HG02571 (cell line): ENCODE results near the gene ZNF175.

Experiments
- ATAC-seq: cut with Tn5 transposase; IDR thresholded peaks from one replicate; pipeline ENCODE4 v1.9.1; 2021; ENCODE audit warnings: mild to moderate bottlenecking, moderate library complexity; ENCODE audit not compliant: unreplicated experiment

ZNF175 gene

GRCh38 chr19:51549533-51550324 lies 21.4 kb upstream of the ZNF175 start:
- ATAC-seq: no peak

- no peak for ATAC-seq
These were observed 20.0 kb upstream of the ZNF175 start for GRCh38 chr19:51550848-51551672.

GRCh38 chr19:51551673-51552432 lies 19.2 kb upstream of the ZNF175 start:
- ATAC-seq: no peak

GRCh38 chr19:51552608-51552995 lies 18.5 kb upstream of the ZNF175 start:
- no peak for ATAC-seq

- ATAC-seq: no peak
These were observed 17.9 kb upstream of the ZNF175 start for GRCh38 chr19:51552996-51553725.

- no peak for ATAC-seq
These were observed 11.8 kb upstream of the ZNF175 start for GRCh38 chr19:51559240-51559639.

GRCh38 chr19:51560339-51560738 lies 10.7 kb upstream of the ZNF175 start:
- ATAC-seq: no peak

GRCh38 chr19:51564791-51565190 lies 6.3 kb upstream of the ZNF175 start:
- ATAC-seq: no peak

GRCh38 chr19:51565583-51565982 lies 5.5 kb upstream of the ZNF175 start:
- ATAC-seq: no peak

- no peak for ATAC-seq
These were observed 4.5 kb upstream of the ZNF175 start for GRCh38 chr19:51566489-51567100.

GRCh38 chr19:51567583-51567982 lies 3.5 kb upstream of the ZNF175 start:
- no peak for ATAC-seq

GRCh38 chr19:51568456-51568855 lies 2.6 kb upstream of the ZNF175 start:
- no peak for ATAC-seq

GRCh38 chr19:51571599-51571998 lies 516 bp downstream of the ZNF175 start:
- no peak for ATAC-seq

GRCh38 chr19:51572410-51572809 lies 1.3 kb downstream of the ZNF175 start:
- no peak for ATAC-seq

GRCh38 chr19:51572908-51573307 lies 1.8 kb downstream of the ZNF175 start:
- no peak for ATAC-seq

- no peak for ATAC-seq
These were observed 2.2 kb downstream of the ZNF175 start for GRCh38 chr19:51573331-51573730.

GRCh38 chr19:51576850-51577249 lies 5.8 kb downstream of the ZNF175 start:
- no peak for ATAC-seq

GRCh38 chr19:51586103-51586728 lies 15.1 kb downstream of the ZNF175 start:
- ATAC-seq: no peak

GRCh38 chr19:51586799-51587198 lies 15.7 kb downstream of the ZNF175 start:
- no peak for ATAC-seq
